SK-N-SH treated with all-trans-retinoic acid at 6 μM for 48 hours (cell line): ENCODE results near the gene TMEM151A.

Source experiments
- ATAC-seq: fragments of 200-7000 bp; cut with Tn5 transposase; 3 replicates; pipeline ENCODE4 v1.9.1; 2020; ENCODE audit warnings: mild to moderate bottlenecking, moderate library complexity
- BACH2 ChIP-seq: fragments of 250-450 bp; sonication (Bioruptor Pico); IDR thresholded peaks from 2 replicates; pipeline ENCODE4 v1.9.0; 2021; ENCODE audit warnings: mild to moderate bottlenecking, borderline replicate concordance
- CSDC2 ChIP-seq: fragments of 250-450 bp; sonication (Bioruptor Pico); IDR thresholded peaks from 2 replicates; pipeline ENCODE4 v1.5.0; 2020; ENCODE audit warnings: mild to moderate bottlenecking, moderate library complexity
- CSRNP3 ChIP-seq: fragments of 250-450 bp; sonication (Bioruptor Pico); IDR thresholded peaks from 2 replicates; pipeline ENCODE4 v1.5.1; 2021; ENCODE audit warnings: mild to moderate bottlenecking, moderate library complexity
- ESRRG ChIP-seq: fragments of 250-450 bp; sonication (Bioruptor Pico); IDR thresholded peaks from 2 replicates; pipeline ENCODE4 v1.6.1; 2021; ENCODE audit warnings: mild to moderate bottlenecking
- ISL1 ChIP-seq: fragments of 250-450 bp; sonication (Bioruptor Pico); IDR thresholded peaks from 2 replicates; pipeline ENCODE4 v2.1.2; 2022; ENCODE audit warnings: mild to moderate bottlenecking, moderate library complexity
- PATZ1 ChIP-seq: fragments of 250-450 bp; sonication (Bioruptor Pico); IDR thresholded peaks from 2 replicates; pipeline ENCODE4 v1.8.0; 2020; ENCODE audit warnings: mild to moderate bottlenecking, moderate library complexity, borderline replicate concordance
- PPARA ChIP-seq: fragments of 250-450 bp; sonication (Bioruptor Pico); IDR thresholded peaks from 2 replicates; pipeline ENCODE4 v1.5.0; 2020; ENCODE audit warnings: mild to moderate bottlenecking, borderline replicate concordance
- RARB ChIP-seq: fragments of 250-450 bp; sonication (Bioruptor Pico); IDR thresholded peaks from 2 replicates; pipeline ENCODE4 v1.8.0; 2021; ENCODE audit warnings: mild to moderate bottlenecking, moderate library complexity
- SNAI2 ChIP-seq: fragments of 250-450 bp; sonication (Bioruptor Pico); IDR thresholded peaks from 2 replicates; pipeline ENCODE4 v1.5.0; 2020; ENCODE audit warnings: mild to moderate bottlenecking, moderate library complexity
- TCF4 ChIP-seq: fragments of 250-450 bp; sonication (Bioruptor Pico); IDR thresholded peaks from 2 replicates; pipeline ENCODE4 v1.8.0; 2021; ENCODE audit warnings: mild to moderate bottlenecking, moderate library complexity, borderline replicate concordance
- TOX ChIP-seq: fragments of 250-450 bp; sonication (Bioruptor Pico); IDR thresholded peaks from 2 replicates; pipeline ENCODE4 v1.8.0; 2021; ENCODE audit warnings: mild to moderate bottlenecking, moderate library complexity, borderline replicate concordance
- TSHZ2 ChIP-seq: fragments of 250-450 bp; sonication (Bioruptor Pico); IDR thresholded peaks from 2 replicates; pipeline ENCODE4 v1.5.0; 2020; ENCODE audit warnings: mild to moderate bottlenecking, moderate library complexity
- ZC3H10 ChIP-seq: fragments of 250-450 bp; sonication (Bioruptor Pico); IDR thresholded peaks from 2 replicates; pipeline ENCODE4 v1.5.1; 2021; ENCODE audit warnings: mild to moderate bottlenecking, moderate library complexity
- ZFP3 ChIP-seq: fragments of 250-450 bp; sonication (Bioruptor Pico); IDR thresholded peaks from 2 replicates; pipeline ENCODE4 v1.5.0; 2020; ENCODE audit warnings: mild to moderate bottlenecking, moderate library complexity
- ZNF565 ChIP-seq: fragments of 450-650 bp; formaldehyde crosslinking; conservative IDR thresholded peaks from 2 replicates; pipeline ENCODE4 v1.5.0; 2020; ENCODE audit warnings: low read depth, mild to moderate bottlenecking, moderate library complexity
- ZNF70 ChIP-seq: fragments of 450-650 bp; formaldehyde crosslinking; IDR thresholded peaks from 2 replicates; pipeline ENCODE4 v1.5.0; 2020; ENCODE audit warnings: mild to moderate bottlenecking, moderate library complexity
- TF ChIP-seq, protein P1 (sequence below): fragments of 250-450 bp; sonication (Bioruptor Pico); IDR thresholded peaks from 2 replicates; pipeline ENCODE4 v1.8.0; 2021; ENCODE audit warnings: low read depth, mild to moderate bottlenecking, moderate library complexity, borderline replicate concordance
- TF ChIP-seq, protein P2 (sequence below): fragments of 250-450 bp; sonication (Bioruptor Pico); IDR thresholded peaks from 2 replicates; pipeline ENCODE4 v1.5.1; 2020; ENCODE audit warnings: low read depth, mild to moderate bottlenecking, moderate library complexity

The TMEM151A gene

GRCh38 chr11:66291303-66291705, 390 bp upstream of the TMEM151A start:
- TF ChIP-seq CSRNP3 (CRISPR knock-in tag), result no peak
- ATAC-seq, result no peak

DNA sequence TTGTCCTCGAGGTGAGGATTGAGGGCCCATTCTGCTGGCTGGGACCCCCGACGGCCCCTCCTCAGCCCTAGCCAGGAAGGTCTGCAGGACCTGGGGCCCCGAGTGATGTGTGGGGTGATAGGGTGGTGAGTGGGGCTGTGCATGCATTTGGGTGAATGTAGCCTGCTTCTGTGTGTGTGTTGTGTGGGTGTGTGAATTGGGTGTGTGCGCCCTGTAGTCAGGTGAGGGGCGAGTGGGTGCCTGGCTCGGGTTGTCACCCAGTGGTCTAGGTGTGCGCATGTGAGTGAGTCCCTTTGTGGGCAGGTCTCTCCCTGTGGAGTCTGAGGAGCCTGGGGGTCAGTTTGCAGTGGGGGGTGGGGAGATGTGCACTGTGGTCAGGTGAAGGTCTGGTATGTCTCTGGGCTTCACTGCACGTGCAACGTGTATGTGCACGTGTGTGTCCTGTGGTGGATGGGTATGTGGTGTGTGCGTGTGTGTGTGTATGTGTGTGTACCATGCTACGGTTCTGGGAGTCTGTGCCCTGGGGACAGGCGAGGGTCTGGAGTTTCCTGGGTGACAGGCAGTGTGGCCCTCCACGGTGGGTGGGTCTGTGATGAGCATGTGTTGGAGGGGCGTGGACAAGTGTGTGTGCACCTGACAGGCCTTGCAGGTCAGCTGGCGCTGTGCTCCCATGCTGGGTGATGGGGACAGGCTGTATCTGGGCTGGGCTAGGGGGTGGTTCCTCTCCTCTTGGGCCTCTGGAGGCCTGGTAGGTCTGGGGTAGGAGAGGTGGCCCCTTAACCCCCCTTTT, 1.0 kb downstream of the TMEM151A start:
- no peak for ATAC-seq

GRCh38 chr11:66293352-66293751, 1.7 kb downstream of the TMEM151A start:
- TF ChIP-seq PPARA, result no peak
- no peak for TF ChIP-seq ZFP3
- TF ChIP-seq CSDC2 (CRISPR knock-in tag), result no peak
- no peak for TF ChIP-seq SNAI2 (CRISPR knock-in tag)
- no peak for TF ChIP-seq ZC3H10 (CRISPR knock-in tag)
- no peak for TF ChIP-seq ZNF70 (CRISPR knock-in tag)
- no peak for TF ChIP-seq ZNF565 (CRISPR knock-in tag)
- TF ChIP-seq BACH2 (CRISPR knock-in tag), result no peak
- no peak for TF ChIP-seq ISL1 (CRISPR knock-in tag)
- no peak for TF ChIP-seq RARB
- TF ChIP-seq, protein P1, sequence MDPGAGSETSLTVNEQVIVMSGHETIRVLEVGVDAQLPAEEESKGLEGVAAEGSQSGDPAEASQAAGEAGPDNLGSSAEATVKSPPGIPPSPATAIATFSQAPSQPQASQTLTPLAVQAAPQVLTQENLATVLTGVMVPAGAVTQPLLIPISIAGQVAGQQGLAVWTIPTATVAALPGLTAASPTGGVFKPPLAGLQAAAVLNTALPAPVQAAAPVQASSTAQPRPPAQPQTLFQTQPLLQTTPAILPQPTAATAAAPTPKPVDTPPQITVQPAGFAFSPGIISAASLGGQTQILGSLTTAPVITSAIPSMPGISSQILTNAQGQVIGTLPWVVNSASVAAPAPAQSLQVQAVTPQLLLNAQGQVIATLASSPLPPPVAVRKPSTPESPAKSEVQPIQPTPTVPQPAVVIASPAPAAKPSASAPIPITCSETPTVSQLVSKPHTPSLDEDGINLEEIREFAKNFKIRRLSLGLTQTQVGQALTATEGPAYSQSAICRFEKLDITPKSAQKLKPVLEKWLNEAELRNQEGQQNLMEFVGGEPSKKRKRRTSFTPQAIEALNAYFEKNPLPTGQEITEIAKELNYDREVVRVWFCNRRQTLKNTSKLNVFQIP (CRISPR knock-in tag), result no peak
- TF ChIP-seq TSHZ2 (CRISPR knock-in tag), result no peak
- ATAC-seq, result no peak

More for the DNA sequence above, 1.0 kb downstream of the TMEM151A start:
- TF ChIP-seq, protein P2, sequence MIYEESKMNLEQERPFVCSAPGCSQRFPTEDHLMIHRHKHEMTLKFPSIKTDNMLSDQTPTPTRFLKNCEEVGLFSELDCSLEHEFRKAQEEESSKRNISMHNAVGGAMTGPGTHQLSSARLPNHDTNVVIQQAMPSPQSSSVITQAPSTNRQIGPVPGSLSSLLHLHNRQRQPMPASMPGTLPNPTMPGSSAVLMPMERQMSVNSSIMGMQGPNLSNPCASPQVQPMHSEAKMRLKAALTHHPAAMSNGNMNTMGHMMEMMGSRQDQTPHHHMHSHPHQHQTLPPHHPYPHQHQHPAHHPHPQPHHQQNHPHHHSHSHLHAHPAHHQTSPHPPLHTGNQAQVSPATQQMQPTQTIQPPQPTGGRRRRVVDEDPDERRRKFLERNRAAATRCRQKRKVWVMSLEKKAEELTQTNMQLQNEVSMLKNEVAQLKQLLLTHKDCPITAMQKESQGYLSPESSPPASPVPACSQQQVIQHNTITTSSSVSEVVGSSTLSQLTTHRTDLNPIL (CRISPR knock-in tag), result no peak
- TF ChIP-seq TCF4 (CRISPR knock-in tag) (no peak), PATZ1 (no peak), BACH2 (CRISPR knock-in tag) (no peak), TOX (CRISPR knock-in tag) (no peak), RARB (no peak), CSDC2 (CRISPR knock-in tag) (no peak), ESRRG (CRISPR knock-in tag) (no peak)
